ENCODE results near the gene DPH7.
"Not testable (repeated sequence)": the region's sequence is repeated elsewhere in the genome, so short reads cannot be mapped to it uniquely, and the experiment has no call there.

The DPH7 gene

GRCh38 chr9:137605121-137606004 lies 26.6 kb upstream of the DPH7 start, which contains the start of gene ARRDC1:
Gene ARRDC1, plus strand, starts transcription at chr9:137605686. Its CDS starts 32 bp downstream, at chr9:137605718.
- H3K4me3 ChIP-seq (ENCODE audit: low read depth, low read length): peak within 1 kb of the TSS; percentile 85
- TF ChIP-seq CTCF (IDR thresholded peaks at IDR 0.05; ENCODE audit: low read depth, low read length, missing control alignments): no peak
- DNase-seq (ENCODE audit: low read depth): peak; percentile 84

GRCh38 chr9:137604345-137605086 lies 25.8 kb upstream of the DPH7 start:
- TF ChIP-seq CTCF (IDR thresholded peaks at IDR 0.05; ENCODE audit: low read depth, low read length, missing control alignments): no peak
- peak overlapping the region; percentile 29 for H3K4me3 ChIP-seq (ENCODE audit: low read depth, low read length)
- DNase-seq (ENCODE audit: low read depth): no peak

GRCh38 chr9:137603879-137604278 lies 25.2 kb upstream of the DPH7 start:
- no peak for TF ChIP-seq CTCF (IDR thresholded peaks at IDR 0.05; ENCODE audit: low read depth, low read length, missing control alignments)
- DNase-seq (ENCODE audit: low read depth): no peak
- no peak overlapping the region for H3K4me3 ChIP-seq (ENCODE audit: low read depth, low read length)

- no peak for DNase-seq (ENCODE audit: low read depth)
- peak; percentile 20 for TF ChIP-seq CTCF (IDR thresholded peaks at IDR 0.05; ENCODE audit: low read depth, low read length, missing control alignments)
- no peak overlapping the region for H3K4me3 ChIP-seq (ENCODE audit: low read depth, low read length)
These were observed 23.9 kb upstream of the DPH7 start for GRCh38 chr9:137602661-137603060.

GRCh38 chr9:137598943-137599342 lies 20.2 kb upstream of the DPH7 start:
- no peak for DNase-seq (ENCODE audit: low read depth)
- no peak overlapping the region for H3K4me3 ChIP-seq (ENCODE audit: low read depth, low read length)
- no peak for TF ChIP-seq CTCF (IDR thresholded peaks at IDR 0.05; ENCODE audit: low read depth, low read length, missing control alignments)

- not testable (repeated sequence) for DNase-seq (ENCODE audit: low read depth); H3K4me3 ChIP-seq (ENCODE audit: low read depth, low read length)
These were observed 17.9 kb upstream of the DPH7 start for GRCh38 chr9:137596577-137596976.

GRCh38 chr9:137593176-137593575 lies 14.5 kb upstream of the DPH7 start:
- no peak overlapping the region for H3K4me3 ChIP-seq (ENCODE audit: low read depth, low read length)
- DNase-seq (ENCODE audit: low read depth): no peak
- no peak for TF ChIP-seq CTCF (IDR thresholded peaks at IDR 0.05; ENCODE audit: low read depth, low read length, missing control alignments)

Measured in GM12864 (cell line).